ENCODE results near the gene FGF12. TPM values are rescaled to one million over a fixed set of nuclear protein-coding genes. Genes with fewer than 3 reads are reported as not detected.

FGF12 gene
- polyA plus RNA-seq, 1 of the 3 experiments (the other 2 are of a cell fraction): 0.30 TPM

DNA sequence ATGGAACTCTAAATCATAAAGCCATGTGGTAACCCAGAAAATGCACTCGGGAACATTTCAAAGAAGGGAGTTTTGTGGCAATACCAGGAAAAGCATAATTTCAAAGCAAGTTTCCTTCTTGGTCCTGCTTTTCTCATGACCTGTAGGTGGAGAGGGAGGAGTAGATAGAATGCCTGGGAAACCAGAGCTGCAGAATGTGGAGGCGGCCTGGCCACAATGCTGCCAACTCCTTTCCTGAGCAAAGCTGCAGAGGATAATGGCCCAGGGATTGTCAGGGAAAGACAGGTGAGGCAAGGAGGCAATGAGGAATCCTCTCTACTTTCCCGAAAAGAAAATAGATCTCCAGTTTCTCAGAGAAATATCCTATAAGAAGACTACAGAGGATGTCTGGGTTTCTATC lies 330.3 kb downstream of the FGF12 start:
- CTCF ChIA-PET: no interaction called here
- no peaks in the 10 kb centered on the region for H3K9me2 ChIP-seq
- H2AFZ ChIP-seq (ENCODE audit: low read depth): no peak overlapping the region
- H3K4me1 ChIP-seq (ENCODE audit: control insufficient read depth in 1 of 2, insufficient read depth in 2 of 2, low read depth in 1 of 2, low read length in 1 of 2): no peaks in the 10 kb centered on the region
- H4K20me1 ChIP-seq (ENCODE audit: insufficient read depth): no peaks in the 10 kb centered on the region
- TF ChIP-seq CTCF (IDR thresholded peaks at IDR 0.05) (no peak), SIN3A (IDR thresholded peaks at IDR 0.05; ENCODE audit: borderline replicate concordance, low read depth, low read length) (no peak), FOSL2 (IDR thresholded peaks at IDR 0.05; ENCODE audit: borderline replicate concordance, low read depth) (no peak), SMC3 (IDR thresholded peaks at IDR 0.05; ENCODE audit: low read depth, low read length) (no peak), RXRA (IDR thresholded peaks at IDR 0.05; ENCODE audit: borderline replicate concordance, low read depth) (no peak), REST (IDR thresholded peaks at IDR 0.05; ENCODE audit: low read depth, low read length) (no peak), YY1 (IDR thresholded peaks at IDR 0.05; ENCODE audit: low read depth) (no peak), USF2 (IDR thresholded peaks at IDR 0.05; ENCODE audit: borderline replicate concordance, low read depth, low read length) (no peak), CHD2 (IDR thresholded peaks at IDR 0.05; ENCODE audit: low read length, partially characterized antibody) (no peak), JUND (IDR thresholded peaks at IDR 0.05) (no peak), NRF1 (IDR thresholded peaks at IDR 0.05; ENCODE audit: low read depth, low read length) (no peak), GABPA (IDR thresholded peaks at IDR 0.05; ENCODE audit: low read depth) (no peak), ELF1 (IDR thresholded peaks at IDR 0.05) (no peak)
- H3K36me3 ChIP-seq (replicated peaks in 1 of 2; ENCODE audit: control insufficient read depth in 1 of 2, insufficient read depth in 2 of 2, low read length in 1 of 2): no peaks in the 10 kb centered on the region
- H3K27ac ChIP-seq (ENCODE audit: low read depth in 2 of 2, low read length in 1 of 2): no peak overlapping the region
- POLR2A ChIA-PET: no interaction called here
- no peaks in the 10 kb centered on the region for H3K79me2 ChIP-seq (ENCODE audit: insufficient read depth)
- H3K9ac ChIP-seq: no peak overlapping the region
- 7% methylated on average over 3 of the region's 3 CpGs for WGBS (ENCODE audit: low lambda C conversion rate)
- no peak for DNase-seq
- no peak overlapping the region for H3K4me2 ChIP-seq
- H3K27me3 ChIP-seq (ENCODE audit: insufficient read depth): 0 out of 2 replicates have a peak, but pooled peaks cover 3% of the 10 kb centered on the region
- no peak overlapping the region for H3K4me3 ChIP-seq (ENCODE audit: low read depth in 2 of 2, low read length in 1 of 2)
- no peaks in the 10 kb centered on the region for H3K9me3 ChIP-seq
- no peaks in the 10 kb centered on the region for H3F3A ChIP-seq (replicated peaks; ENCODE audit: insufficient read depth)
